Muscle of leg (tissue), 16 donors: Measurements from ENCODE around the gene CAPN5. TPM values are rescaled to one million over a fixed set of nuclear protein-coding genes. Genes with fewer than 3 reads are reported as not detected.
"Not testable (repeated sequence)": the region's sequence is repeated elsewhere in the genome, so short reads cannot be mapped to it uniquely, and the experiment has no call there.

Source experiments
- DNase-seq: peaks from one replicate; pipeline ENCODE4 v3.0.0; 2013
- H3K27ac ChIP-seq: one replicate; pipeline ENCODE4 v1.5.1; 2013; ENCODE audit warnings: mild to moderate bottlenecking, low read length, control low read depth
- H3K27me3 ChIP-seq: one replicate; pipeline ENCODE4 v1.6.1; 2013; ENCODE audit warnings: low read length; ENCODE audit not compliant: control insufficient read depth, insufficient read depth
- H3K36me3 ChIP-seq: one replicate; pipeline ENCODE4 v1.6.1; 2013; ENCODE audit warnings: low read length; ENCODE audit not compliant: control insufficient read depth, insufficient read depth
- H3K4me1 ChIP-seq: one replicate; pipeline ENCODE4 v1.6.1; 2013; ENCODE audit warnings: low read length; ENCODE audit not compliant: control insufficient read depth, insufficient read depth
- H3K4me3 ChIP-seq: one replicate; pipeline ENCODE4 v1.5.1; 2013; ENCODE audit warnings: low read length, control low read depth
- H3K9me3 ChIP-seq: replicated peaks from 2 replicates; pipeline ENCODE4 v1.6.1; 2013; ENCODE audit warnings: low read depth, low read length; ENCODE audit not compliant: control insufficient read depth
- WGBS: methylation state at CpG from one replicate; pipeline ENCODE4 v1.1.5; 2013; ENCODE audit warnings: missing lambda C conversion rate; ENCODE audit not compliant: insufficient coverage; 5-methylcytosine and 5-hydroxymethylcytosine counted together
- long read RNA-seq, 11 donors: transcript quantifications; one replicate each; lab custom pipeline, GENCODE V29; 2026
- polyA plus RNA-seq, 8 donors: library from polyadenylated mRNA; unstranded; fragments of 120-200 nt; gene quantifications; one replicate each; pipeline versions ENCODE4 v1.2.1 to v1.2.3, GENCODE V29; 2013; ENCODE audit warnings: inconsistent platforms in 1 of 8, low replicate concordance in 1 of 8; ENCODE audit not compliant: insufficient read length in 8 of 8, insufficient read depth in 1 of 8
- total RNA-seq: library from RNA; stranded (reverse); fragments of 120-200 nt; gene quantifications from one replicate; pipeline ENCODE4 v1.2.4, GENCODE V29; 2013

CAPN5 gene
- total RNA-seq (6.2 TPM), polyA plus RNA-seq (10 to 100 TPM in 6 of 8 donors, 1 to 10 TPM in 2; 9.6 to 17.8 (median 12.5) TPM)
- long read RNA-seq, donor 1, full-length matches to known transcripts = 3 of 3 reads
- long read RNA-seq, donor 1, partial matches to known transcripts = 0 of 3 reads
- long read RNA-seq, donor 1, other reads (novel, unspliced or antisense) = 0 of 3 reads
- long read RNA-seq, donor 2 = 0 reads
- long read RNA-seq, donor 3, full-length matches to known transcripts = 4 of 4 reads
- long read RNA-seq, donor 3, partial matches to known transcripts = 0 of 4 reads
- long read RNA-seq, donor 3, other reads (novel, unspliced or antisense) = 0 of 4 reads
- long read RNA-seq, donor 4, full-length matches to known transcripts = 1 of 1 reads
- long read RNA-seq, donor 4, partial matches to known transcripts = 0 of 1 reads
- long read RNA-seq, donor 4, other reads (novel, unspliced or antisense) = 0 of 1 reads
- long read RNA-seq, donor 5, full-length matches to known transcripts = 5 of 5 reads
- long read RNA-seq, donor 5, partial matches to known transcripts = 0 of 5 reads
- long read RNA-seq, donor 5, other reads (novel, unspliced or antisense) = 0 of 5 reads
- long read RNA-seq, donor 6, full-length matches to known transcripts = 1 of 1 reads
- long read RNA-seq, donor 6, partial matches to known transcripts = 0 of 1 reads
- long read RNA-seq, donor 6, other reads (novel, unspliced or antisense) = 0 of 1 reads
- long read RNA-seq, donor 7, full-length matches to known transcripts = 1 of 1 reads
- long read RNA-seq, donor 7, partial matches to known transcripts = 0 of 1 reads
- long read RNA-seq, donor 7, other reads (novel, unspliced or antisense) = 0 of 1 reads
- long read RNA-seq, donor 8 = 0 reads
- long read RNA-seq, donor 9, full-length matches to known transcripts = 1 of 1 reads
- long read RNA-seq, donor 9, partial matches to known transcripts = 0 of 1 reads
- long read RNA-seq, donor 9, other reads (novel, unspliced or antisense) = 0 of 1 reads
- long read RNA-seq, donor 10, full-length matches to known transcripts = 2 of 2 reads
- long read RNA-seq, donor 10, partial matches to known transcripts = 0 of 2 reads
- long read RNA-seq, donor 10, other reads (novel, unspliced or antisense) = 0 of 2 reads
- long read RNA-seq, donor 11, full-length matches to known transcripts = 2 of 2 reads
- long read RNA-seq, donor 11, partial matches to known transcripts = 0 of 2 reads
- long read RNA-seq, donor 11, other reads (novel, unspliced or antisense) = 0 of 2 reads

GRCh38 chr11:77066229-77067042 is at the start of gene CAPN5:
CAPN5 (plus strand) TSS chr11:77066971; CDS start chr11:77084887, 17,916 bp downstream.
- Histone ChIP-seq H3K9me3 (no peaks in the 10 kb centered on the region), H3K27ac (peak within 1 kb of the TSS; percentile 90), H3K27me3 (peaks cover 2% of the 10 kb centered on the region), H3K4me3 (peak within 1 kb of the TSS; percentile 84), H3K36me3 (no peaks in the 10 kb centered on the region), H3K4me1 (peaks cover 44% of the 10 kb centered on the region)
- peak; percentile 98 for DNase-seq
- under 1% methylated on average over 66 of the region's 69 CpGs for WGBS

- H3K4me3 ChIP-seq, DNase-seq, H3K36me3 ChIP-seq, H3K27me3 ChIP-seq, H3K4me1 ChIP-seq, H3K9me3 ChIP-seq, H3K27ac ChIP-seq: not testable (repeated sequence)
- 100% methylated on average over 1 of the region's 2 CpGs for WGBS
These were observed 48.3 kb upstream of the CAPN5 start for GRCh38 chr11:77018396-77018924.

GRCh38 chr11:77019976-77020595 is 46.7 kb upstream of the CAPN5 start:
- no peaks in the 10 kb centered on the region for H3K9me3 ChIP-seq
- 67% methylated on average over 1 of the region's 2 CpGs for WGBS
- H3K27ac ChIP-seq = no peak overlapping the region
- H3K36me3 ChIP-seq = no peaks in the 10 kb centered on the region
- no peak for DNase-seq
- no peaks in the 10 kb centered on the region for H3K4me1 ChIP-seq
- H3K27me3 ChIP-seq = no peaks in the 10 kb centered on the region
- no peak overlapping the region for H3K4me3 ChIP-seq

- WGBS = no CpG with 5 or more reads among the region's 2 CpGs
- no peaks in the 10 kb centered on the region for H3K36me3 ChIP-seq
- H3K4me1 ChIP-seq = no peaks in the 10 kb centered on the region
- no peaks in the 10 kb centered on the region for H3K27me3 ChIP-seq
- H3K27ac ChIP-seq = no peak overlapping the region
- DNase-seq = no peak
- no peaks in the 10 kb centered on the region for H3K9me3 ChIP-seq
- no peak overlapping the region for H3K4me3 ChIP-seq
These were observed 46.0 kb upstream of the CAPN5 start for GRCh38 chr11:77020734-77021133.

GRCh38 chr11:77024745-77025144 is 42.0 kb upstream of the CAPN5 start:
- Histone ChIP-seq H3K27me3 (peaks cover 2% of the 10 kb centered on the region), H3K4me3 (no peak overlapping the region), H3K4me1 (peaks cover 4% of the 10 kb centered on the region), H3K36me3 (no peaks in the 10 kb centered on the region), H3K9me3 (no peaks in the 10 kb centered on the region), H3K27ac (no peak overlapping the region)
- DNase-seq = no peak

- no peak overlapping the region for H3K27ac ChIP-seq
- no peak overlapping the region for H3K4me3 ChIP-seq
- no peak for DNase-seq
- no peaks in the 10 kb centered on the region for H3K9me3 ChIP-seq
- H3K27me3 ChIP-seq = peaks cover 12% of the 10 kb centered on the region
- no CpG with 5 or more reads among the region's 3 CpGs for WGBS
- H3K4me1 ChIP-seq = peaks cover 4% of the 10 kb centered on the region
- no peaks in the 10 kb centered on the region for H3K36me3 ChIP-seq
These were observed 40.5 kb upstream of the CAPN5 start for GRCh38 chr11:77026221-77026620.

GRCh38 chr11:77026743-77027142 is 40.0 kb upstream of the CAPN5 start:
- peak; percentile 44 for DNase-seq
- H3K27me3 ChIP-seq = peaks cover 12% of the 10 kb centered on the region
- no peaks in the 10 kb centered on the region for H3K36me3 ChIP-seq
- no CpG with 5 or more reads among the region's 2 CpGs for WGBS
- H3K27ac ChIP-seq = peak overlapping the region; percentile 25
- H3K9me3 ChIP-seq = no peaks in the 10 kb centered on the region
- no peak overlapping the region for H3K4me3 ChIP-seq
- H3K4me1 ChIP-seq = peaks cover 4% of the 10 kb centered on the region

GRCh38 chr11:77027275-77027674 is 39.5 kb upstream of the CAPN5 start:
- Histone ChIP-seq H3K27me3 (peaks cover 12% of the 10 kb centered on the region), H3K27ac (peak overlapping the region; percentile 25), H3K9me3 (no peaks in the 10 kb centered on the region), H3K36me3 (no peaks in the 10 kb centered on the region), H3K4me1 (peaks cover 4% of the 10 kb centered on the region), H3K4me3 (no peak overlapping the region)
- DNase-seq = no peak
- no CpG with 5 or more reads among the region's 1 CpG for WGBS

GRCh38 chr11:77029829-77030228 is 36.9 kb upstream of the CAPN5 start:
- Histone ChIP-seq H3K4me3 (no peak overlapping the region), H3K4me1 (peaks cover 4% of the 10 kb centered on the region), H3K27ac (no peak overlapping the region), H3K36me3 (no peaks in the 10 kb centered on the region), H3K27me3 (peaks cover 12% of the 10 kb centered on the region), H3K9me3 (no peaks in the 10 kb centered on the region)
- WGBS = 81% methylated on average over 7 of the region's 7 CpGs
- no peak for DNase-seq
